Motor neuron (in vitro differentiated cells): ENCODE measurements around the gene TGFBI. TPM values are rescaled to one million over a fixed set of nuclear protein-coding genes. Genes with fewer than 3 reads are reported as not detected.
A peak's percentile ranks its signal among the peaks of the same experiment; 100 is the strongest.

ENCODE experiments used
- ATAC-seq, 8 experiments: fragments of 200-7000 bp; cut with Tn5 transposase; replicated peaks in 6 of 8; 2 replicates each; pipeline ENCODE4 v1.8.0; 2021; ENCODE audit warnings: mild to moderate bottlenecking in 8 of 8, moderate library complexity in 8 of 8
- H3K27ac ChIP-seq, 2 donors: fragments of 250-450 bp; sonication (Bioruptor Pico); 2 replicates each; pipeline ENCODE4 v1.9.0; 2021; ENCODE audit warnings: antibody characterized with exemption in 2 of 2, mild to moderate bottlenecking in 2 of 2, moderate library complexity in 1 of 2
- H3K4me1 ChIP-seq, 2 donors: fragments of 250-450 bp; sonication (Bioruptor Pico); replicated peaks in 1 of 2; 2 replicates each; pipeline ENCODE4 v1.6.1; 2021; ENCODE audit warnings: antibody characterized with exemption in 2 of 2, mild to moderate bottlenecking in 2 of 2, moderate library complexity in 1 of 2
- H3K4me3 ChIP-seq, 5 donors: fragments of 250-450 bp; sonication (Bioruptor Pico); 2 replicates each; pipeline ENCODE4 v1.9.0; 2021; ENCODE audit warnings: antibody characterized with exemption in 5 of 5, mild to moderate bottlenecking in 5 of 5, moderate library complexity in 4 of 5
- WGBS, 10 experiments: fragments of 450-650 bp; shearing (Covaris generic); methylation state at CpG; one replicate each; pipeline ENCODE4 v1.0.0; 2022; 5-methylcytosine and 5-hydroxymethylcytosine counted together
- in situ Hi-C, 9 experiments: fragments of 400-800 bp; cut with MboI; loops; one replicate each; pipeline ENCODE4 v1.15.0; 2021; ENCODE audit warnings: low sequenced_read_pairs in 9 of 9, low pct_unique_long_range_greater_than_20kb in 2 of 9; ENCODE audit not compliant: unreplicated experiment in 9 of 9
- total RNA-seq, 8 experiments: library from RNA; unstranded; fragments of 300-600 nt; gene quantifications; 2 replicates each; pipeline versions ENCODE4 v1.2.3 to v1.2.4, GENCODE V29; 2022

TGFBI gene
- total RNA-seq, 8 experiments from 2014 or later = 0.14 to 861 (median 97.3) TPM; not detected in 1

DNA sequence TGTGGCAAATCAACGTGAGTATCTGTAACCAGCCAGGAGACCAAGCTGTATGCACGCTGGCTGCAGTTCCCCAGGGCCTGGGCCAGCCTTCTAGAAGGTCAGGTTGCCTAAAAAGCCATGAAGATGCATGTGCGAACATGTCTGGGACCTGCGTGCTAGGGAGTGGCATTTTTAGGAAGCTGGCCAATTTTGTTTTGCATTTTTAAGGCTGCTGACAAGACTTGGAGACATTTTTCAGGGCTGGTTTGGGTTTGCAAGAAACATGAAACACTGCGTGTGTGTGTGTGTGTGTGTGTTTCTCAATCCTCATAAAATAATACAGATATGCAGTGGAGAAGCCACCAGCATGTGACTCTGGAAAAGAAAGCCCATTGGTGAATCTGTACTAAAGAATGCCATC, 5.1 kb downstream of the TGFBI start:
- in situ Hi-C loops = no loop called here
- no peak overlapping the region for H3K27ac ChIP-seq
- H3K4me1 ChIP-seq = no peaks in the 10 kb centered on the region
- ATAC-seq = peak in 3 of 8 experiments; percentile 58 to 78 (median 64)
- H3K4me3 ChIP-seq = no peak overlapping the region
- WGBS, 10 experiments = 0 to 71% (median 60%) methylated on average over 1 to 5 of the region's 5 CpGs; no CpG with 5 or more reads in 5 of the 10 experiments

GRCh38 chr5:136034492-136034891, 5.7 kb downstream of the TGFBI start:
- Histone ChIP-seq H3K4me1 (no peaks in the 10 kb centered on the region), H3K4me3 (no peak overlapping the region), H3K27ac (no peak overlapping the region)
- 0 to 80% (median 29%) methylated on average over 1 of the region's 1 CpG; no CpG with 5 or more reads in 6 of the 10 experiments for WGBS, 10 experiments
- in situ Hi-C loops = no loop called here
- no peak for ATAC-seq

- H3K27ac ChIP-seq = no peak overlapping the region
- H3K4me3 ChIP-seq = no peak overlapping the region
- peak in 1 of 8 experiments; percentile 2 for ATAC-seq
- in situ Hi-C loops = no loop called here
- 40 to 100% (median 60%) methylated on average over 1 to 3 of the region's 3 CpGs; no CpG with 5 or more reads in 5 of the 10 experiments for WGBS, 10 experiments
- H3K4me1 ChIP-seq = no peaks in the 10 kb centered on the region
Measured at GRCh38 chr5:136034984-136035383, 6.2 kb downstream of the TGFBI start.

DNA sequence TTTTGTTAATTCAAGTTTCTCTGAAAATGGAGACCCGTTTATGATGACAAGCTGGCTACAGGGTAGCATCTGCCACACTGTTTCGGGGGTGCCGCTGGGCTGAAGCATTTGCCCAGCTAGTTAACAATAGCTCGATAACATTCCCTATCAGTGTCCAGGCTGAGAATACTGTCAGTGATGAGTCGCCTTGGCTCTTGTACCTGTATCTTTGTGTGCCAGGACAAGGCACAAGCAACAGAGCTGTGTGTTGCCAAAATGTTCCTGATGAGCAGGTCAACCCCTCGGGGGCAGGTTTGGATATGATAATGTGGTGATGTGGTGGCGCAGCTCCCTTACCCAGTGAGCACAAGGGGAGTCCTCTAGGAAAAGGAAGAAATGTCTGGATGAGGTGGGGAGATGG, 7.0 kb downstream of the TGFBI start:
- ATAC-seq = no peak
- no peak overlapping the region for H3K27ac ChIP-seq
- 68 to 100% (median 96%) methylated on average over 1 to 4 of the region's 7 CpGs; no CpG with 5 or more reads in 3 of the 10 experiments for WGBS, 10 experiments
- in situ Hi-C loops = no loop called here
- H3K4me3 ChIP-seq = no peak overlapping the region
- no peaks in the 10 kb centered on the region for H3K4me1 ChIP-seq

DNA sequence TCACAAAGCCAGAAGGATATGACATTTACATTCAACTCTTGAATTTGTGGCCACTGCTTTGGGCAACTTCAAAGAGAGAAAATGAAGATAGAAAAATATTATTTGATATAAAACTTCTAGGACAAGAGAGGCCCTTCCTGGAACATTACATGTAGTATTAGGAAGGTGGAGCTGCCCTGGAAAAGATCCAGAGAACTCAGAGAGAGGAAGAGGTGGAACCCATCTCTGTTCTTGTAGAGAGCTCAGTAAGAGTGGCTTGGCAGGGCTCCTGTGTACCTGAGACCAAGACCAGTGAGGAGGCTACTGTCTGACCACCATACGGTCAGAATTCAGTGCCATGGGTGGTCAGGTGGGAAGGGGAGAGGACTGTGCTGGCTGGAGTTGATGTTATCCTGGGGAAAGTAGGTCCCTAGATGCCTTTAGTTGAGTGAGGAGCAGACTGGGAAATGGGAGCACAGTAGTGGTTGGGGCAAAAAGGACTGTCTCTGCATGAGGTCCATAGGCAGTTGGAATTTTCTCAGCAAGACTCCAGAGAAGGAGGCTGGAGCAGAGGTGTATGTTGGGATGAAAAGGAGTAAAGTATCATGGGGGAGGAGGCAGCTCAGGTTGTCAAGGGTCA, 7.6 kb downstream of the TGFBI start:
- H3K4me3 ChIP-seq = no peak overlapping the region
- no peaks in the 10 kb centered on the region for H3K4me1 ChIP-seq
- ATAC-seq = no peak
- 83 to 100% (median 100%) methylated on average over 1 of the region's 1 CpG; no CpG with 5 or more reads in 5 of the 10 experiments for WGBS, 10 experiments
- in situ Hi-C loops = no loop called here
- no peak overlapping the region for H3K27ac ChIP-seq

GRCh38 chr5:136037001-136037705, 8.4 kb downstream of the TGFBI start:
- peak in 2 of 8 experiments; percentile 66 to 93 for ATAC-seq
- in situ Hi-C loops = no loop called here
- H3K4me3 ChIP-seq = no peak overlapping the region
- H3K27ac ChIP-seq = no peak overlapping the region
- H3K4me1 ChIP-seq = no peaks in the 10 kb centered on the region
- 0 to 80% (median 57%) methylated on average over 1 to 10 of the region's 10 CpGs for WGBS, 10 experiments

- no peaks in the 10 kb centered on the region for H3K4me1 ChIP-seq
- no peak overlapping the region for H3K4me3 ChIP-seq
- H3K27ac ChIP-seq = no peak overlapping the region
- ATAC-seq = no peak
- in situ Hi-C loops = no loop called here
- WGBS, 10 experiments = 20 to 83% (median 71%) methylated on average over 1 to 4 of the region's 4 CpGs; no CpG with 5 or more reads in 3 of the 10 experiments
Measured at GRCh38 chr5:136038635-136039034, 9.8 kb downstream of the TGFBI start.

- Histone ChIP-seq H3K27ac (no peak overlapping the region), H3K4me3 (no peak overlapping the region), H3K4me1 (no peaks in the 10 kb centered on the region)
- WGBS, 10 experiments = 68 to 100% (median 95%) methylated on average over 1 to 2 of the region's 2 CpGs; no CpG with 5 or more reads in 6 of the 10 experiments
- ATAC-seq = no peak
- in situ Hi-C loops = no loop called here
Measured at GRCh38 chr5:136039202-136039601, 10.4 kb downstream of the TGFBI start.

DNA sequence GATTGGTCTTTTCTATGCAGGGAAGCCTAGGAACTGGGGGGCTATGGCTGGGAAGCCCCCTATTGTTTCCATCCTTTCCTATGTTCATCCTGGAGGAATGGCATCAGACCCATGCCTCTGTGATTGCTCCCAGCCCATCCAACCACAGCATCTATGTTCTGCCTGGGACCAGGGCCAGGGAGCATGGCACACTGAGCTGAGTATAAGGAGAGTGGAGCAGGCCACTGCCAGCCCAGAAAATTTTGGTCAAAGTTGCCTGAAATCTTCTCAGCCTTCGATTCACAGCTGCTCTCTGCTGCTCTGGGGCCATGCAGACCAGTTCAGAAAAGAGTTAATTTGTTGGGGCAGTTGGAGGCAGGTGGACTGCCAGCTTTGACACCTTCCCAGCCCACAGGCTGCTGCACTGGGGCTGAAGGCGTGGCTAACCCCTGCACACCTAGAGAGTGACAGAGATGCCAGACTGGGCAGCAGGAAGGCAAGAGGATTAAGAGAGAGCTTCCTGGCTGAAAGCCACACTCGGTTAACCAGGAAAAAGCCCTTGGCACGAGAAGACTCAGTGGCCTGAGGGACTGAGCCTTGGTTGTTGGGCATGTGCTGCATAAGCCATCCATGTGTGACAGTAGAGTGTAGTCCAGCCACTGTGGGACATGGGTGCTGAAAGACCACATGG, 12.1 kb downstream of the TGFBI start:
- WGBS, 10 experiments = 20 to 83% (median 55%) methylated on average over 1 to 3 of the region's 4 CpGs; no CpG with 5 or more reads in 3 of the 10 experiments

DNA sequence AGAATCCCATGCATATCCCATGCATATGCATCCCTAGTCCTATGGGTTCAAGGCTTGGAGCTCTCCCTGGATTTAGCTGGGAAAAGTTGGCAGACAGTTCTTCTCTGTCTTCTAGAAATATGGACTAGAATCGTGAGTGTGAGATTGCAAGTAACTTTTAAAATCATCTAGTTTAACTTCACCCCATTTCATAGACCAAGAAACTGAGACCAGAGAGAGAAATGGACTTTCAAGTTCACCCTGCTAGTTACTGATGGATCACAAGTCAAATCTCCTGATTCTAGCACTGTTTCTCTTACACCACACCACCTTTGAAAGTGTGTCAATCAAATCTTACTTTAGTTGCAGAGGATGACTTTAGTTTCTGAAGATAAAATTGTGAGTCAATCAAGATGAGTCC, 13.4 kb downstream of the TGFBI start:
- Histone ChIP-seq H3K4me3 (no peak overlapping the region), H3K27ac (no peak overlapping the region), H3K4me1 (no peaks in the 10 kb centered on the region)
- no peak for ATAC-seq
- in situ Hi-C loops = no loop called here
- 50 to 100% (median 71%) methylated on average over 1 of the region's 1 CpG; no CpG with 5 or more reads in 5 of the 10 experiments for WGBS, 10 experiments

More for the DNA sequence above, 12.1 kb downstream of the TGFBI start:
- no peak overlapping the region for H3K4me3 ChIP-seq
- in situ Hi-C loops = no loop called here
- H3K4me1 ChIP-seq = no peaks in the 10 kb centered on the region
- ATAC-seq = no peak
- no peak overlapping the region for H3K27ac ChIP-seq

DNA sequence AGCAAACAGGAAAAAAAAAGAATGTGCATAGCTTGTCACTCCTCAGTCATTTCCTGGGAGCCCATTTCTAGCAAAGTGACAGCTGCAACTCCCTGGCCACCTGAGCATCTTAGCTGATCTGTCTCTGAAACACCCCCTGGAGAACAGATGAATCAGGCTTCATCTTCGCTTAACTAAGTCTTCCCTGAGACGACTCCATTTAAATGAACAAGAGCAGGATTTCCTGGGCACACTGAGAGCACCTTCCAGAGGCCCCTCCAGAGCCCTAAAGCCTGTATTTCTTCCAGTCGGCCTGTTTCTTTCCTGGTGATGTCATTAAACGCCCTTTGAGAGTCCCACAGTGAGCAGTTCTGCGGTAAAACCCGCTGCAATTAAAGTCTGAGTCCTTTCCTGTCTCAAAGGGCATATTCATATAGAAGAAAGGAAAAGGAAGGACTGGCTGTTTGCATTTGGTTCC, 13.9 kb downstream of the TGFBI start:
- no peak overlapping the region for H3K27ac ChIP-seq
- WGBS, 10 experiments = 0 to 87% (median 20%) methylated on average over 2 to 6 of the region's 6 CpGs
- in situ Hi-C loops = no loop called here
- ATAC-seq = peak in 7 of 8 experiments; percentile 22 to 92 (median 81)
- H3K4me1 ChIP-seq = no peaks in the 10 kb centered on the region
- no peak overlapping the region for H3K4me3 ChIP-seq

GRCh38 chr5:136043551-136043950, 14.8 kb downstream of the TGFBI start:
- ATAC-seq = no peak

DNA sequence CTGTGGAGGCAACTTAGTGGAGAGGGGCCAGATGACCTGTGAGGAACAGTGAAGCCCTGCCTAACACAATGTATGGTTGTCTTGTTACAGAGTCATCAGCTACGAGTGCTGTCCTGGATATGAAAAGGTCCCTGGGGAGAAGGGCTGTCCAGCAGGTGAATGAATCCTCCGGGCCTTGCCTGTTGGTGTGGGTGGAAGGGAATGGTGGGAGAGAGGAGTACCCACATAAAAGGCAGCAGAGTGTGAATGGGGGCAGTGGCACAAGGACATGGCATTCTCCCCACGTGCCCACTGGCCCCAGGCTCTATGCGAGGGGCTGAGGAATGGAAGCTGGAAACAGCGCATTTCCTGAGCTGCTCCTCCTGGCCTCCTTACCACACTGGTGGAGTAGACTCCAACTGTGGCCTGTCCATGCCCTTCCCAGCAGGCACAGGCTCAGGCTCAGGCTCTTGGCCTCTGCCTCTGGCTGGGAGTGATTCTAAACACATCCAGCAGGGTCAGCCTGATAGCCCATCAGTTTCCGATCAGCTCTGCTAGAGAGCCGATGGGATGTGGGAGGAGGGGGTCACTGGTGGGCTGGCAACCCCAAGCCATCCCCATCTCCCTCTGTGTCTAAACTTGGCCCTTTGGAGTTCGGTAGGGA, 15.3 kb downstream of the TGFBI start:
- Histone ChIP-seq H3K4me1 (no peaks in the 10 kb centered on the region), H3K4me3 (no peak overlapping the region), H3K27ac (no peak overlapping the region)
- peak in 1 of 8 experiments; percentile 36 for ATAC-seq
- in situ Hi-C loops = no loop called here
- 69 to 100% (median 80%) methylated on average over 1 to 6 of the region's 8 CpGs; no CpG with 5 or more reads in 3 of the 10 experiments for WGBS, 10 experiments

More at GRCh38 chr5:136043551-136043950, 14.8 kb downstream of the TGFBI start:
- in situ Hi-C loops = no loop called here
- H3K27ac ChIP-seq = no peak overlapping the region
- WGBS, 10 experiments = 17 to 100% (median 80%) methylated on average over 1 to 2 of the region's 2 CpGs; no CpG with 5 or more reads in 2 of the 10 experiments
- H3K4me1 ChIP-seq = no peaks in the 10 kb centered on the region
- no peak overlapping the region for H3K4me3 ChIP-seq
